Measurements from ENCODE around the gene INF2.

INF2 gene

GRCh38 chr14:104766256-104766862, 76.9 kb downstream of the INF2 start:
- FAIRE-seq (no peak), DNase-seq (ENCODE audit: insufficient read length, low spot score) (no peak)
- TF ChIP-seq TAF1 (IDR thresholded peaks at IDR 0.05; ENCODE audit: low read depth, low read length): no peak
- TF ChIP-seq POLR2AphosphoS5 (IDR thresholded peaks at IDR 0.05; ENCODE audit: low read depth, low read length): no peak
- TF ChIP-seq POU2F2 (IDR thresholded peaks at IDR 0.05; ENCODE audit: low read depth, low read length): no peak
- TF ChIP-seq SPI1 (IDR thresholded peaks at IDR 0.05; ENCODE audit: low read depth, low read length): no peak
- TF ChIP-seq PAX5 (IDR thresholded peaks at IDR 0.05; ENCODE audit: insufficient read depth, low read length, severe bottlenecking): no peak
- TF ChIP-seq POLR2A (IDR thresholded peaks at IDR 0.05; ENCODE audit: low read depth, low read length): no peak

GRCh38 chr14:104766863-104767633, 77.6 kb downstream of the INF2 start:
- FAIRE-seq: no peak
- no peak for DNase-seq (ENCODE audit: insufficient read length, low spot score)
- no peak for TF ChIP-seq POLR2A (IDR thresholded peaks at IDR 0.05; ENCODE audit: low read depth, low read length)
- no peak for TF ChIP-seq TAF1 (IDR thresholded peaks at IDR 0.05; ENCODE audit: low read depth, low read length)
- TF ChIP-seq POU2F2 (IDR thresholded peaks at IDR 0.05; ENCODE audit: low read depth, low read length): no peak
- no peak for TF ChIP-seq PAX5 (IDR thresholded peaks at IDR 0.05; ENCODE audit: insufficient read depth, low read length, severe bottlenecking)
- TF ChIP-seq POLR2AphosphoS5 (IDR thresholded peaks at IDR 0.05; ENCODE audit: low read depth, low read length): no peak

DNA sequence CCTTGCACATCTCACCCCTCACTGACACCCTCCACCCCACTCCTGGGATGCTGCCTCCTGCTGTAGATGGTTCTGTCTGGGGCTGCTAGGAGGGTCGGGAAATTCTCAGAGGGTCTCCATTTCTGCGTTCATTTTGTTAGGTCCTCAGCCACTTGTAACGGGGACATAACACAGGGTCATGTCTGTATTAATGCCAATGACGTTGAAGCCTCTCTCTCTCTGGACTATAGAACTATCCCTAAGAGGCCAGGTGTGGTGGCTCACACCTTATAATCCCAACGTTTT, 78.2 kb downstream of the INF2 start:
- FAIRE-seq: no peak

GRCh38 chr14:104768437-104769323, 79.3 kb downstream of the INF2 start:
- TF ChIP-seq TAF1 (IDR thresholded peaks at IDR 0.05; ENCODE audit: low read depth, low read length) (no peak), POLR2A (IDR thresholded peaks at IDR 0.05; ENCODE audit: low read depth, low read length) (no peak), PAX5 (IDR thresholded peaks at IDR 0.05; ENCODE audit: insufficient read depth, low read length, severe bottlenecking) (peak; percentile 52)
- DNase-seq (ENCODE audit: insufficient read length, low spot score) (peak; percentile 95), FAIRE-seq (peak; percentile 88)

More for the DNA sequence above, 78.2 kb downstream of the INF2 start:
- DNase-seq (ENCODE audit: insufficient read length, low spot score): no peak
- TF ChIP-seq POLR2A (IDR thresholded peaks at IDR 0.05; ENCODE audit: low read depth, low read length) (no peak), SPI1 (IDR thresholded peaks at IDR 0.05; ENCODE audit: low read depth, low read length) (no peak), TAF1 (IDR thresholded peaks at IDR 0.05; ENCODE audit: low read depth, low read length) (no peak), POU2F2 (IDR thresholded peaks at IDR 0.05; ENCODE audit: low read depth, low read length) (no peak), POLR2AphosphoS5 (IDR thresholded peaks at IDR 0.05; ENCODE audit: low read depth, low read length) (no peak), PAX5 (IDR thresholded peaks at IDR 0.05; ENCODE audit: insufficient read depth, low read length, severe bottlenecking) (no peak)

- DNase-seq (ENCODE audit: insufficient read length, low spot score) (no peak), FAIRE-seq (no peak)
- TF ChIP-seq SPI1 (IDR thresholded peaks at IDR 0.05; ENCODE audit: low read depth, low read length): no peak
- no peak for TF ChIP-seq POLR2AphosphoS5 (IDR thresholded peaks at IDR 0.05; ENCODE audit: low read depth, low read length)
- no peak for TF ChIP-seq POU2F2 (IDR thresholded peaks at IDR 0.05; ENCODE audit: low read depth, low read length)
- TF ChIP-seq PAX5 (IDR thresholded peaks at IDR 0.05; ENCODE audit: insufficient read depth, low read length, severe bottlenecking): no peak
These were observed 80.1 kb downstream of the INF2 start for GRCh38 chr14:104769324-104770071.

DNA sequence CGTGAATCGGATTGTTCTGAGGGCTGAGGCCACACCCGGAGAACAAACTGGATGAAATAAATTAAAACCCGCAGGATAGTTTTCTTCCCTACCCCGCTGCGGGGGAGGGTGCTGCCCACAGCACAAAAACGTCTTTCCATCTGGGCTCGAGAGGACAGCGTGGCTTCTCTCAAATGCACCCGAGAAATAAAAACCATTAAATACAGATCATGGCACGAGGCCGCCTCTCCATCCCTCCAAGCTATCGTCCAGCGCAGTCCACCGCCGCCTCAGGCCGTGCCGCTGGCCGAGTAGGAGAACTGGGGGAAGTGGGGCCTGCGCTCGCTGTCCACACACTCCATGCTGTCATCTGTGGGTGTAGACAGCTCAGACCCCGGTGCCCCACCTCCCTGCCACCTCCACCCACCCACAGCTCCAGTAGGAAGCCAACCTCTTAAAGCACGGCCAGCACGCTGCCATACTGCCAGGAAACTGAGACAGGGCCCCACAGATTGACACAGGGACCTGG, 80.7 kb downstream of the INF2 start:
- no peak for FAIRE-seq
- TF ChIP-seq POLR2AphosphoS5 (IDR thresholded peaks at IDR 0.05; ENCODE audit: low read depth, low read length) (no peak), POU2F2 (IDR thresholded peaks at IDR 0.05; ENCODE audit: low read depth, low read length) (no peak), TAF1 (IDR thresholded peaks at IDR 0.05; ENCODE audit: low read depth, low read length) (no peak), SPI1 (IDR thresholded peaks at IDR 0.05; ENCODE audit: low read depth, low read length) (no peak), PAX5 (IDR thresholded peaks at IDR 0.05; ENCODE audit: insufficient read depth, low read length, severe bottlenecking) (no peak), POLR2A (IDR thresholded peaks at IDR 0.05; ENCODE audit: low read depth, low read length) (no peak)
- no peak for DNase-seq (ENCODE audit: insufficient read length, low spot score)

GRCh38 chr14:104770851-104771272, 81.4 kb downstream of the INF2 start:
- TF ChIP-seq POU2F2 (IDR thresholded peaks at IDR 0.05; ENCODE audit: low read depth, low read length) (no peak), POLR2A (IDR thresholded peaks at IDR 0.05; ENCODE audit: low read depth, low read length) (no peak), POLR2AphosphoS5 (IDR thresholded peaks at IDR 0.05; ENCODE audit: low read depth, low read length) (no peak), PAX5 (IDR thresholded peaks at IDR 0.05; ENCODE audit: insufficient read depth, low read length, severe bottlenecking) (no peak), TAF1 (IDR thresholded peaks at IDR 0.05; ENCODE audit: low read depth, low read length) (no peak), SPI1 (IDR thresholded peaks at IDR 0.05; ENCODE audit: low read depth, low read length) (no peak)
- DNase-seq (ENCODE audit: insufficient read length, low spot score): no peak
- no peak for FAIRE-seq

DNA sequence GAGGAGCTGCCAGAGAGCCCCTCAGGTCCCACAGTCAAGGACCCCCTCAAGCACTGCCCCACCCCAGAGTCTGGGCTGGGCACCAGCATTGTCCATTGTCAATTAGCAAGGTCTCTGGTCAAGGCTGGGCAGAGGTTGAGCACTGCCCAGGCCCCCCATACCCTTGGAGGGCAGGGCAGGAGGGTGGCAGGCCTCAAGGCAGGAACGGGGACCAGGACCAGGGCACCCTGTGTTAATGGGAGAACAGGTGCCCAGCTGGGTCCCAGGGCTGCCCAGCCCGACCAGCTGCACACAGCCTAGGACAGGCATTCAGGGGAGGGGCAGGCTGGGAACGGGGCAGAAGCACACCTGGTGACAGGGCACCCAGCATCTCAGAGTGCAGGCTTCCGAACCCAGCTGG, 82.0 kb downstream of the INF2 start:
- TF ChIP-seq TAF1 (IDR thresholded peaks at IDR 0.05; ENCODE audit: low read depth, low read length): no peak
- FAIRE-seq: no peak
- no peak for DNase-seq (ENCODE audit: insufficient read length, low spot score)
